ENCODE data around the gene UFSP2.

DNA sequence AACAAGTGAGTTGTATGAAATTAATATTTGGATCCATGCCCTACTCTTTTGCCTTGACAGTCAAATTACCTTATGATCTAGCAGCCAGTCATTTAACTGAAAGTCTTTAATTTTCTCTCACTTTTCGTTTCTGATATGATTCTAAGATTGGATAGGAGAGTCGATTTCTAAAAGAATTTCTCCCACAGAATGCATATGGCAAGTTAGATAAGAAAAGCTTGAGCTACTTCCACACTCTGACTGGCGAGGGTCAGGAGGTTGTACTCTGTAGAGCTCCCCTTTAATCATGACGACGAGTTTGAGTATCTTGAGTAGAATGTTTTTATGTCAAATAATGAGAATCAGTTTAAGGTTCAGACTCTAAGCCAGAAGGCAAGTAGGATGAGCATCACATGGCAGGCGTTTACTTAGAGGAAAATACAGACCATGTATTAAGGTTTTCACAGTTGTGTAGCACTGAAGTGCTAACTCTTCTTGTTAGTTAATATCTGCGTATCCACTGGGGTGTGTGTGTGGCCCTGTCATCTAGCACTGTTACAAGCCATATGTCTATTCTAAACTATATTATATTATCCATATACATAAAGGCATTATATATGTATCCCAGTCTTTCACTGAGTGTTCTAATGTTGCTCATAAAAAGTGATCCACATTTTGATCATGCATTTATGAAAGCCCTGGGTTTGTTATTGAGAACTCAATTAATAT lies 67.9 kb downstream of the UFSP2 start:
- TF ChIP-seq, protein P1, sequence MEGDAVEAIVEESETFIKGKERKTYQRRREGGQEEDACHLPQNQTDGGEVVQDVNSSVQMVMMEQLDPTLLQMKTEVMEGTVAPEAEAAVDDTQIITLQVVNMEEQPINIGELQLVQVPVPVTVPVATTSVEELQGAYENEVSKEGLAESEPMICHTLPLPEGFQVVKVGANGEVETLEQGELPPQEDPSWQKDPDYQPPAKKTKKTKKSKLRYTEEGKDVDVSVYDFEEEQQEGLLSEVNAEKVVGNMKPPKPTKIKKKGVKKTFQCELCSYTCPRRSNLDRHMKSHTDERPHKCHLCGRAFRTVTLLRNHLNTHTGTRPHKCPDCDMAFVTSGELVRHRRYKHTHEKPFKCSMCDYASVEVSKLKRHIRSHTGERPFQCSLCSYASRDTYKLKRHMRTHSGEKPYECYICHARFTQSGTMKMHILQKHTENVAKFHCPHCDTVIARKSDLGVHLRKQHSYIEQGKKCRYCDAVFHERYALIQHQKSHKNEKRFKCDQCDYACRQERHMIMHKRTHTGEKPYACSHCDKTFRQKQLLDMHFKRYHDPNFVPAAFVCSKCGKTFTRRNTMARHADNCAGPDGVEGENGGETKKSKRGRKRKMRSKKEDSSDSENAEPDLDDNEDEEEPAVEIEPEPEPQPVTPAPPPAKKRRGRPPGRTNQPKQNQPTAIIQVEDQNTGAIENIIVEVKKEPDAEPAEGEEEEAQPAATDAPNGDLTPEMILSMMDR (conservative IDR thresholded peaks at IDR 0.05; ENCODE audit: low read depth, low read length): no peak
- TF ChIP-seq POLR2A (IDR thresholded peaks at IDR 0.05; ENCODE audit: low read depth, low read length) (no peak), RAD21 (IDR thresholded peaks at IDR 0.05; ENCODE audit: low read length) (no peak), MXI1 (IDR thresholded peaks at IDR 0.05; ENCODE audit: borderline replicate concordance, low read depth, low read length) (no peak), USF2 (IDR thresholded peaks at IDR 0.05; ENCODE audit: low read depth, low read length) (no peak), NFE2L2 (IDR thresholded peaks at IDR 0.05; ENCODE audit: low read depth, low read length) (no peak), CEBPB (IDR thresholded peaks at IDR 0.05; ENCODE audit: low read depth, low read length) (no peak)

All from IMR-90 (cell line).